ENCODE measurements around the gene DPY19L1.
"Not testable (repeated sequence)": the region's sequence is repeated elsewhere in the genome, so short reads cannot be mapped to it uniquely, and the experiment has no call there.

- TF ChIP-seq CTCF (IDR thresholded peaks at IDR 0.05; ENCODE audit: low read depth, low read length, poor library complexity, severe bottlenecking); EZH2phosphoT487 (IDR thresholded peaks at IDR 0.05; ENCODE audit: borderline replicate concordance, low read length): not testable (repeated sequence)
Observed at GRCh38 chr7:34984140-34984539, 53.1 kb downstream of the DPY19L1 start.
